ENCODE measurements around the gene DIAPH3.

Gene DIAPH3

DNA sequence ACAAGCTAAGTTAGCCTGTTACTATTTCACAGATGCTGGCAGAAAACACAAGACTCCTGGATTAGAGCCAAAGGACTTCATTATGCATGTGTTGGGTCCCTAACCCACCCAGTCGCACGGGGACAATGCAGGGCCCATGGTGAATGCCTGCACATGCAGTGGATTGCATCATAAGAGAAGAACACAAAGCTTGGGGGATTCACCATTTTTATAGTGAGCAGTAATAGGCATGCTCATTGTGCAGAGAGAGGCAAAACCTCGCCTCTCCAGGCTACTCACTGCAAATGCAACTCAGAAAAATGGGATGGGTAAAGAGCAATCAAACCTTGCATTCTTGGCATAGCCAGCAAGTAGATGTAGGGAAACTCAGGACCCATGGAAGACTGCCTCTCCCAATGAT is 115.8 kb downstream of the DIAPH3 start:
- POLR2A ChIA-PET, result no interaction called here
- CTCF ChIA-PET, result no interaction called here
- Histone ChIP-seq H3K27ac (ENCODE audit: extremely low read depth, low read depth, low read length) (no peak overlapping the region), H3K36me3 (ENCODE audit: control insufficient read depth in 2 of 2, insufficient read depth in 1 of 2, low read length in 2 of 2) (no peaks in the 10 kb centered on the region), H3K4me1 (ENCODE audit: control insufficient read depth, insufficient read depth, low read length) (no peaks in the 10 kb centered on the region), H3K4me3 (ENCODE audit: low read depth, low read length) (no peak overlapping the region), H3K9me3 (ENCODE audit: control insufficient read depth, insufficient read depth, low read depth, low read length) (no peaks in the 10 kb centered on the region)
- no peak for TF ChIP-seq ZSCAN30 (tag by site-specific recombination; IDR thresholded peaks at IDR 0.05)
- no peak for TF ChIP-seq ZNF658 (tag by site-specific recombination; IDR thresholded peaks at IDR 0.05)
- TF ChIP-seq ZNF394 (tag by site-specific recombination; IDR thresholded peaks at IDR 0.05; ENCODE audit: borderline replicate concordance), result no peak
- TF ChIP-seq, protein P1, sequence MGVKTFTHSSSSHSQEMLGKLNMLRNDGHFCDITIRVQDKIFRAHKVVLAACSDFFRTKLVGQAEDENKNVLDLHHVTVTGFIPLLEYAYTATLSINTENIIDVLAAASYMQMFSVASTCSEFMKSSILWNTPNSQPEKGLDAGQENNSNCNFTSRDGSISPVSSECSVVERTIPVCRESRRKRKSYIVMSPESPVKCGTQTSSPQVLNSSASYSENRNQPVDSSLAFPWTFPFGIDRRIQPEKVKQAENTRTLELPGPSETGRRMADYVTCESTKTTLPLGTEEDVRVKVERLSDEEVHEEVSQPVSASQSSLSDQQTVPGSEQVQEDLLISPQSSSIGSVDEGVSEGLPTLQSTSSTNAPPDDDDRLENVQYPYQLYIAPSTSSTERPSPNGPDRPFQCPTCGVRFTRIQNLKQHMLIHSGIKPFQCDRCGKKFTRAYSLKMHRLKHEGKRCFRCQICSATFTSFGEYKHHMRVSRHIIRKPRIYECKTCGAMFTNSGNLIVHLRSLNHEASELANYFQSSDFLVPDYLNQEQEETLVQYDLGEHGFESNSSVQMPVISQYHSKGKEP (tag by site-specific recombination; IDR thresholded peaks at IDR 0.05), result peak; percentile 52; the same call in 1 of the 2 replicates
- no peak for TF ChIP-seq ZNF610 (tag by site-specific recombination; IDR thresholded peaks at IDR 0.05; ENCODE audit: borderline replicate concordance)
- TF ChIP-seq GLI2 (tag by site-specific recombination; IDR thresholded peaks at IDR 0.05; ENCODE audit: borderline replicate concordance, low read depth), result no peak
- TF ChIP-seq, protein P2, sequence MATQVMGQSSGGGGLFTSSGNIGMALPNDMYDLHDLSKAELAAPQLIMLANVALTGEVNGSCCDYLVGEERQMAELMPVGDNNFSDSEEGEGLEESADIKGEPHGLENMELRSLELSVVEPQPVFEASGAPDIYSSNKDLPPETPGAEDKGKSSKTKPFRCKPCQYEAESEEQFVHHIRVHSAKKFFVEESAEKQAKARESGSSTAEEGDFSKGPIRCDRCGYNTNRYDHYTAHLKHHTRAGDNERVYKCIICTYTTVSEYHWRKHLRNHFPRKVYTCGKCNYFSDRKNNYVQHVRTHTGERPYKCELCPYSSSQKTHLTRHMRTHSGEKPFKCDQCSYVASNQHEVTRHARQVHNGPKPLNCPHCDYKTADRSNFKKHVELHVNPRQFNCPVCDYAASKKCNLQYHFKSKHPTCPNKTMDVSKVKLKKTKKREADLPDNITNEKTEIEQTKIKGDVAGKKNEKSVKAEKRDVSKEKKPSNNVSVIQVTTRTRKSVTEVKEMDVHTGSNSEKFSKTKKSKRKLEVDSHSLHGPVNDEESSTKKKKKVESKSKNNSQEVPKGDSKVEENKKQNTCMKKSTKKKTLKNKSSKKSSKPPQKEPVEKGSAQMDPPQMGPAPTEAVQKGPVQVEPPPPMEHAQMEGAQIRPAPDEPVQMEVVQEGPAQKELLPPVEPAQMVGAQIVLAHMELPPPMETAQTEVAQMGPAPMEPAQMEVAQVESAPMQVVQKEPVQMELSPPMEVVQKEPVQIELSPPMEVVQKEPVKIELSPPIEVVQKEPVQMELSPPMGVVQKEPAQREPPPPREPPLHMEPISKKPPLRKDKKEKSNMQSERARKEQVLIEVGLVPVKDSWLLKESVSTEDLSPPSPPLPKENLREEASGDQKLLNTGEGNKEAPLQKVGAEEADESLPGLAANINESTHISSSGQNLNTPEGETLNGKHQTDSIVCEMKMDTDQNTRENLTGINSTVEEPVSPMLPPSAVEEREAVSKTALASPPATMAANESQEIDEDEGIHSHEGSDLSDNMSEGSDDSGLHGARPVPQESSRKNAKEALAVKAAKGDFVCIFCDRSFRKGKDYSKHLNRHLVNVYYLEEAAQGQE (tag by site-specific recombination; IDR thresholded peaks at IDR 0.05), result no peak

- no peaks in the 10 kb centered on the region for H3K9me3 ChIP-seq (ENCODE audit: control insufficient read depth, insufficient read depth, low read depth, low read length)
- POLR2A ChIA-PET, result no interaction called here
- no peak overlapping the region for H3K27ac ChIP-seq (ENCODE audit: extremely low read depth, low read depth, low read length)
- CTCF ChIA-PET, result no interaction called here
- no peaks in the 10 kb centered on the region for H3K36me3 ChIP-seq (ENCODE audit: control insufficient read depth in 2 of 2, insufficient read depth in 1 of 2, low read length in 2 of 2)
- H3K4me1 ChIP-seq (ENCODE audit: control insufficient read depth, insufficient read depth, low read length), result no peaks in the 10 kb centered on the region
- H3K4me3 ChIP-seq (ENCODE audit: low read depth, low read length), result no peak overlapping the region
- TF ChIP-seq, protein P3, sequence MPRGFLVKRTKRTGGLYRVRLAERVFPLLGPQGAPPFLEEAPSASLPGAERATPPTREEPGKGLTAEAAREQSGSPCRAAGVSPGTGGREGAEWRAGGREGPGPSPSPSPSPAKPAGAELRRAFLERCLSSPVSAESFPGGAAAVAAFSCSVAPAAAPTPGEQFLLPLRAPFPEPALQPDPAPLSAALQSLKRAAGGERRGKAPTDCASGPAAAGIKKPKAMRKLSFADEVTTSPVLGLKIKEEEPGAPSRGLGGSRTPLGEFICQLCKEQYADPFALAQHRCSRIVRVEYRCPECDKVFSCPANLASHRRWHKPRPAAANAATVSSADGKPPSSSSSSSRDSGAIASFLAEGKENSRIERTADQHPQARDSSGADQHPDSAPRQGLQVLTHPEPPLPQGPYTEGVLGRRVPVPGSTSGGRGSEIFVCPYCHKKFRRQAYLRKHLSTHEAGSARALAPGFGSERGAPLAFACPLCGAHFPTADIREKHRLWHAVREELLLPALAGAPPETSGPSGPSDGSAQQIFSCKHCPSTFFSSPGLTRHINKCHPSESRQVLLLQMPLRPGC (tag by site-specific recombination; IDR thresholded peaks at IDR 0.05), result no peak
- TF ChIP-seq, protein P4, sequence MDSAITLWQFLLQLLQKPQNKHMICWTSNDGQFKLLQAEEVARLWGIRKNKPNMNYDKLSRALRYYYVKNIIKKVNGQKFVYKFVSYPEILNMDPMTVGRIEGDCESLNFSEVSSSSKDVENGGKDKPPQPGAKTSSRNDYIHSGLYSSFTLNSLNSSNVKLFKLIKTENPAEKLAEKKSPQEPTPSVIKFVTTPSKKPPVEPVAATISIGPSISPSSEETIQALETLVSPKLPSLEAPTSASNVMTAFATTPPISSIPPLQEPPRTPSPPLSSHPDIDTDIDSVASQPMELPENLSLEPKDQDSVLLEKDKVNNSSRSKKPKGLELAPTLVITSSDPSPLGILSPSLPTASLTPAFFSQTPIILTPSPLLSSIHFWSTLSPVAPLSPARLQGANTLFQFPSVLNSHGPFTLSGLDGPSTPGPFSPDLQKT (IDR thresholded peaks at IDR 0.05; ENCODE audit: borderline replicate concordance, low read depth, low read length), result no peak
Observed at GRCh38 chr13:60044321-60044720, 119.4 kb downstream of the DIAPH3 start.

DNA sequence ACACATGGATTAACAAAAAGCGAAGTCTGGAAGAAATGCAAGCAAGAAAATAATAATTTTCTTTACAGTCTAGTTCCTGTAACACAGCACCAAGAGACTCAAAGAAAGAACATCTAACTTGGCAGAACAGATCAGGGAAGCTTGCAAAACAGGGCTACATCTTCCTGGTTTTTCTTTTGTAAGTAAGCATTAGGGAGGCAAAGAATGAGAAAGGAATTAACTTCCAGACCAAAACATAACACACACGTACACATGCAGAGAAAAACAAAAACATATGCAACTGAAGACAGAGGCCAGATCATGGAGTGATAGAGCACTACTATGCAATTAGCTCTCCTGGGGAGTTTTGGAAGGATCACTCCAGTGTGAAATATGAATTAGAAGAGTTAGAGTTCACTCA is 120.5 kb downstream of the DIAPH3 start:
- no peaks in the 10 kb centered on the region for H3K36me3 ChIP-seq (ENCODE audit: control insufficient read depth in 2 of 2, insufficient read depth in 1 of 2, low read length in 2 of 2)
- H3K27ac ChIP-seq (ENCODE audit: extremely low read depth, low read depth, low read length), result no peak overlapping the region
- H3K4me3 ChIP-seq (ENCODE audit: low read depth, low read length), result no peak overlapping the region
- ChIA-PET CTCF (no interaction called here), POLR2A (no interaction called here)
- no peaks in the 10 kb centered on the region for H3K4me1 ChIP-seq (ENCODE audit: control insufficient read depth, insufficient read depth, low read length)
- H3K9me3 ChIP-seq (ENCODE audit: control insufficient read depth, insufficient read depth, low read depth, low read length), result no peaks in the 10 kb centered on the region
- TF ChIP-seq RBAK (tag by site-specific recombination; IDR thresholded peaks at IDR 0.05) (no peak), ZNF530 (tag by site-specific recombination; IDR thresholded peaks at IDR 0.05; ENCODE audit: low read depth) (no peak), ZNF274 (IDR thresholded peaks at IDR 0.05; ENCODE audit: low read length) (no peak), ZNF274 (tag by site-specific recombination; IDR thresholded peaks at IDR 0.05; ENCODE audit: borderline replicate concordance) (no peak), SCRT2 (tag by site-specific recombination; IDR thresholded peaks at IDR 0.05) (no peak), ZNF157 (tag by site-specific recombination; IDR thresholded peaks at IDR 0.05) (no peak), ZSCAN30 (tag by site-specific recombination; IDR thresholded peaks at IDR 0.05) (no peak), SP3 (tag by site-specific recombination; IDR thresholded peaks at IDR 0.05) (no peak), ZNF184 (tag by site-specific recombination; IDR thresholded peaks at IDR 0.05) (no peak), ZNF473 (tag by site-specific recombination; IDR thresholded peaks at IDR 0.05) (no peak), ZNF350 (tag by site-specific recombination; IDR thresholded peaks at IDR 0.05) (no peak), ZNF76 (tag by site-specific recombination; IDR thresholded peaks at IDR 0.05; ENCODE audit: borderline replicate concordance, low read depth) (no peak)
- TF ChIP-seq, protein P5, sequence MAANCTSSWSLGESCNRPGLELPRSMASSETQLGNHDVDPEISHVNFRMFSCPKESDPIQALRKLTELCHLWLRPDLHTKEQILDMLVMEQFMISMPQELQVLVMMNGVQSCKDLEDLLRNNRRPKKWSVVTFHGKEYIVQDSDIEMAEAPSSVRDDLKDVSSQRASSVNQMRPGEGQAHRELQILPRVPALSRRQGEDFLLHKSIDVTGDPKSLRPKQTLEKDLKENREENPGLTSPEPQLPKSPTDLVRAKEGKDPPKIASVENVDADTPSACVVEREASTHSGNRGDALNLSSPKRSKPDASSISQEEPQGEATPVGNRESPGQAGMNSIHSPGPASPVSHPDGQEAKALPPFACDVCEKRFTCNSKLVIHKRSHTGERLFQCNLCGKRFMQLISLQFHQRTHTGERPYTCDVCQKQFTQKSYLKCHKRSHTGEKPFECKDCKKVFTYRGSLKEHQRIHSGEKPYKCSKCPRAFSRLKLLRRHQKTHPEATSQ (tag by site-specific recombination; IDR thresholded peaks at IDR 0.05), result no peak
- TF ChIP-seq, protein P1 (tag by site-specific recombination; IDR thresholded peaks at IDR 0.05), result no peak
